Posterior vena cava (tissue), 2 donors: Measurements from ENCODE around the gene BLNK. TPM values are rescaled to one million over a fixed set of nuclear protein-coding genes. Genes with fewer than 3 reads are reported as not detected.
"Not testable (repeated sequence)": the region's sequence is repeated elsewhere in the genome, so short reads cannot be mapped to it uniquely, and the experiment has no call there.

Experiments used
- DNase-seq: peaks from one replicate; pipeline ENCODE4 v3.0.0-alpha.2; 2020; ENCODE audit warnings: low spot score
- intact Hi-C, 2 donors: fragments of 100-400 bp; cut with DNase I; formaldehyde crosslinking; loops; one replicate each; pipeline versions ENCODE4 v1.14.1 to v1.14.2; 2022 to 2023
- total RNA-seq, 2 donors: library from RNA; stranded (reverse); fragmentation: NEBNext Ultra II Directional; extraction: Animal tissue kit (Norgen Biotek cat#: 25700); gene quantifications; one replicate each; pipeline ENCODE4 v1.2.1, GENCODE V29; 2021
- donor health status: DM: yes; HTN: yes; CAD: no.
- donor health status: DM: yes; HTN: yes; CAD: no.

BLNK gene
- total RNA-seq, 2 donors from 2014 or later = 3.2 to 4.1 TPM

GRCh38 chr10:96205580-96205979 lies 65.8 kb downstream of the BLNK start:
- intact Hi-C loops = no loop called here
- DNase-seq = no peak

GRCh38 chr10:96201525-96201924 lies 69.8 kb downstream of the BLNK start:
- intact Hi-C loops = no loop called here
- no peak for DNase-seq

- intact Hi-C loops, DNase-seq: not testable (repeated sequence)
Measured at GRCh38 chr10:96189505-96189904, 81.9 kb downstream of the BLNK start.

GRCh38 chr10:96188916-96189315 lies 82.5 kb downstream of the BLNK start:
- no peak for DNase-seq
- intact Hi-C loops = no loop called here

GRCh38 chr10:96188421-96188820 lies 82.9 kb downstream of the BLNK start:
- DNase-seq = no peak
- intact Hi-C loops = no loop called here

- intact Hi-C loops = no loop called here
- DNase-seq = no peak
Measured at GRCh38 chr10:96176985-96177384, 94.4 kb downstream of the BLNK start.

- intact Hi-C loops = no loop called here
Measured at GRCh38 chr10:96172666-96173065, 98.7 kb downstream of the BLNK start.

GRCh38 chr10:96170230-96170629 lies 101.1 kb downstream of the BLNK start:
- DNase-seq = no peak

More at GRCh38 chr10:96172666-96173065, 98.7 kb downstream of the BLNK start:
- DNase-seq = no peak

GRCh38 chr10:96168546-96168945 lies 102.8 kb downstream of the BLNK start:
- intact Hi-C loops = no loop called here
- no peak for DNase-seq

More at GRCh38 chr10:96170230-96170629, 101.1 kb downstream of the BLNK start:
- intact Hi-C loops = no loop called here

- DNase-seq = no peak
- intact Hi-C loops = no loop called here
Measured at GRCh38 chr10:96165726-96166125, 105.6 kb downstream of the BLNK start.

- intact Hi-C loops = no loop called here
- DNase-seq = no peak
Measured at GRCh38 chr10:96153070-96153469, 118.3 kb downstream of the BLNK start.

- no peak for DNase-seq
- intact Hi-C loops = no loop called here
Measured at GRCh38 chr10:96152437-96152836, 118.9 kb downstream of the BLNK start.

Other genes starting within 250 kb of the BLNK start
- gene CCNJ, start 228.0 kb downstream of the BLNK start, total RNA-seq = 1 to 10 TPM; 4.8 to 6.2 TPM
- 10 to 100 TPM; 20.0 to 23.1 TPM for gene ZNF518A, start 141.3 kb downstream of the BLNK start, total RNA-seq
- gene DNTT, start 32.9 kb upstream of the BLNK start, total RNA-seq = not detected
- gene OPALIN, start 87.4 kb upstream of the BLNK start, total RNA-seq = not detected
- gene TLL2, start 242.4 kb upstream of the BLNK start, total RNA-seq = under 1 TPM in 1 of 2 donors, not detected in 1; 0.10 TPM